Measurements from ENCODE around the gene MIGA2.

GRCh38 chr9:128999581-129000206, 36.7 kb upstream of the MIGA2 start:
- TF ChIP-seq POLR2A (IDR thresholded peaks at IDR 0.05) (no peak), CTCF (IDR thresholded peaks at IDR 0.05) (no peak)
